LNCaP clone FGC (cell line): ENCODE data around the gene OR5H6.

ENCODE experiments used
- DNase-seq: peaks from one replicate; pipeline ENCODE4 v3.0.0-alpha.2; 2011; ENCODE audit warnings: low read depth
- H3K4me3 ChIP-seq: 2 replicates; pipeline ENCODE4 v1.5.1; 2011; ENCODE audit warnings: mild to moderate bottlenecking, low read depth, low read length, control low read depth
- TF ChIP-seq, protein P1 (sequence below): IDR thresholded peaks from 2 replicates; pipeline ENCODE4 v1.5.1; 2012; ENCODE audit warnings: mild to moderate bottlenecking; ENCODE audit not compliant: control insufficient read depth, insufficient read depth; ENCODE audit errors: extremely low read depth

Gene OR5H6

DNA sequence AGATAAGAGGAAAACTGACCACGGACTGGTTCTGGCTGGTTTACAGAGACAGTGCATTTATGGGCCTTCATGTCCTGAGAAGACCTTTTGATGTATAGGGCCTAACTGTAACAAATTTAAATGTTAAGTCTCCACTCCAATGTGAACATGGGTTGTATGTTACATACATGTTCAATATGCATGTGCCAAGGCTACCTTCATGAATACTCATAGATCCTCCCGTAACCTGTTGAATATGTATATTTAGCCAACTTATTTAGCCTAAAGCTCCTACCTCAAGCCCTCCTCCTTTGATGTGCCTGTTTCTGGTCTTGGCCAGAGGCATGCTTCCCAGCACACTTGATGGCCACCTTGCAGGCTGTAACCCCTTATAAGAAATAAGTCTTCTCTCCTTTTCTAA, 18.2 kb downstream of the OR5H6 start, which contains the start of gene OR5H2:
Gene OR5H2, plus strand, starts transcription at position 301 of the 400 bp plus-strand sequence. CDS start 398 bp downstream, outside the sequence.
- no peak for DNase-seq
- TF ChIP-seq, protein P1, sequence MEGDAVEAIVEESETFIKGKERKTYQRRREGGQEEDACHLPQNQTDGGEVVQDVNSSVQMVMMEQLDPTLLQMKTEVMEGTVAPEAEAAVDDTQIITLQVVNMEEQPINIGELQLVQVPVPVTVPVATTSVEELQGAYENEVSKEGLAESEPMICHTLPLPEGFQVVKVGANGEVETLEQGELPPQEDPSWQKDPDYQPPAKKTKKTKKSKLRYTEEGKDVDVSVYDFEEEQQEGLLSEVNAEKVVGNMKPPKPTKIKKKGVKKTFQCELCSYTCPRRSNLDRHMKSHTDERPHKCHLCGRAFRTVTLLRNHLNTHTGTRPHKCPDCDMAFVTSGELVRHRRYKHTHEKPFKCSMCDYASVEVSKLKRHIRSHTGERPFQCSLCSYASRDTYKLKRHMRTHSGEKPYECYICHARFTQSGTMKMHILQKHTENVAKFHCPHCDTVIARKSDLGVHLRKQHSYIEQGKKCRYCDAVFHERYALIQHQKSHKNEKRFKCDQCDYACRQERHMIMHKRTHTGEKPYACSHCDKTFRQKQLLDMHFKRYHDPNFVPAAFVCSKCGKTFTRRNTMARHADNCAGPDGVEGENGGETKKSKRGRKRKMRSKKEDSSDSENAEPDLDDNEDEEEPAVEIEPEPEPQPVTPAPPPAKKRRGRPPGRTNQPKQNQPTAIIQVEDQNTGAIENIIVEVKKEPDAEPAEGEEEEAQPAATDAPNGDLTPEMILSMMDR = no peak

DNA sequence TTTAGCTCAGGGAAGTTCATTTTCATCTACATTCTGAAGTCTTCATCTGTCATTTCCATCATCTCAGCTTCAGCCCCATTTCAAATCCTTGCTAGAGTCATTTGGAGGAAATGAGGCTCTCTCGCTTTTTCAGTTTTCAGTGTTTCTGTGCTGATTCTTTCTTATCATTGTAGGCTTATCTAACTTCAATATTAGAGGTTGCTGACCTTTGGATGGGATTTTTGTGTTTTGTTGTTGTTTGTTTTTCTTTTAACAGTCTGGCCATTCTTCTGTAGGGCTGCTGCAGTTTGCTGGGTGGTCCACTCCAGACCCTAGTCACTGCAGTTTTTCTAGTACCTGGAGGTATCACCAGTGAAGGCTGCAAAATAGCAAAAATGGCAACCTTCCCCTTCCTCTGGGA, 26.9 kb downstream of the OR5H6 start:
- TF ChIP-seq, protein P1 = no peak
- DNase-seq = no peak
- H3K4me3 ChIP-seq = no peak overlapping the region

More for the DNA sequence above, 18.2 kb downstream of the OR5H6 start, which contains the start of gene OR5H2:
- no peak within 1 kb of the TSS for H3K4me3 ChIP-seq

DNA sequence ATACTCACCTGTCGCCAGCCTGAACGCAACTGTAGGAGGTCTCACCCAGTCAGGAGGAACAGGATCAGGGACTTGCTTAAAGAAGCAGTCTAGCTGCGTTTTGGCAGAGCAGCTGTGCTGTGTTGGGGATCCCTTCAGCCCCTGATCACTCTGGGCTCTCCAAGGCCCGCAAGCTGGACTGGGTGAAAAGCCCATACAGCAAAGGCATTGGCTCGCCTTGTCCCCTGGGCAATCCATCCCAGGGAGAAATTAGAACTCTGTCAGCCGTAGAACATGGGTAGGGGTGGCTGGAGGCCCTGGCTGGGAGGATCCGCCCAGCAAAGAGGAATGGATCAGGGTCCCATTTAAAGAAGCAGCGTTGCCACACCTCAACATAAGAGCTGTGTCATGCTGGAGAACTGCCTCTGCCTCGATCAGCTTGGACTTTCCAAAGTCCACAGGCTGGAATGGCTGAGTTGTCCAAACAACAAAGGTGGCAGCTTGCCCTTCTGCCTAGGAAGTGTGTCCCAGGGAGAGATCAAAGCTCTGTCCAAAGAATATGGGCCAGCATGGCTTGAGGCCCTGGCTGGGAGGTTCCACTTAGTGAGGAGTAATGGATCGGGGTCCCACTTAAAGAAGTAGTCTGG, 27.4 kb downstream of the OR5H6 start:
- no peak for DNase-seq
- no peak overlapping the region for H3K4me3 ChIP-seq
- TF ChIP-seq, protein P1 = no peak
